GM18520 (cell line): Measurements from ENCODE around the gene CGREF1.
"Not testable (repeated sequence)": the region's sequence is repeated elsewhere in the genome, so short reads cannot be mapped to it uniquely, and the experiment has no call there.

Experiments used
- ATAC-seq: cut with Tn5 transposase; IDR thresholded peaks from one replicate; pipeline ENCODE4 v1.9.1; 2021; ENCODE audit not compliant: unreplicated experiment

The CGREF1 gene

GRCh38 chr2:27115519-27115918, 3.4 kb downstream of the CGREF1 start:
- no peak for ATAC-seq

DNA sequence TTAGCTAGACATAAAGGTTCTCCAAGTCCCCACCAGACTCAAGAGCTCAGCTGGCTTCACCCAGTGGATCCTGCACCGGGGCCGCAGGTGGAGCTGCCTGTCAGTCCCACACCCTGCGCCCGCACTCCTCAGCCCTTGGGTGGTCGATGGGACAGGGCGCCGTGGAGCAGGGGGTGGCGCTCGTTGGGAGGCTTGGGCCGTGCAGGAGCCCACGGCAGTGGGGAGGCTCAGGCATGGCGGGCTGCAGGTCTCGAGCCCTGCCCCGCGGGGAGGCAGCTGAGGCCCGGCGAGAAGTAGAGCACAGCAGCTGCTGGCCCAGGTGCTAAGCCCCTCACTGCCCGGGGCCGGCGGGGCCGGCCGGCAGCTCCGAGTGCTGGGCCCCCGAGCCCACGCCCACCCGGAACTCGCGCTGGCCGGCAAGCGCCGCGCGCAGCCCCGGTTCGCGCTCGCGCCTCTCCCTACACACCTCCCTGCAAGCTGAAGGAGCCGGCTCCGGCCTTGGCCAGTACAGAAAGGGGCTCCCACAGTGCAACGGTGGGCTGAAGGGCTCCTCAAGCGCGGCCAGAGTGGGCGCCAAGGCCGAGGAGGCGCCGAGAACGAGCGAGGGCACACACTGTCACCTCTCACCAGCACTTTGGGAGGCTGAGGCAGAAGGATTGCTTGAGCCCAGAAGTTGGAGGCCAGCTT, 7.4 kb downstream of the CGREF1 start:
- ATAC-seq, result not testable (repeated sequence)

DNA sequence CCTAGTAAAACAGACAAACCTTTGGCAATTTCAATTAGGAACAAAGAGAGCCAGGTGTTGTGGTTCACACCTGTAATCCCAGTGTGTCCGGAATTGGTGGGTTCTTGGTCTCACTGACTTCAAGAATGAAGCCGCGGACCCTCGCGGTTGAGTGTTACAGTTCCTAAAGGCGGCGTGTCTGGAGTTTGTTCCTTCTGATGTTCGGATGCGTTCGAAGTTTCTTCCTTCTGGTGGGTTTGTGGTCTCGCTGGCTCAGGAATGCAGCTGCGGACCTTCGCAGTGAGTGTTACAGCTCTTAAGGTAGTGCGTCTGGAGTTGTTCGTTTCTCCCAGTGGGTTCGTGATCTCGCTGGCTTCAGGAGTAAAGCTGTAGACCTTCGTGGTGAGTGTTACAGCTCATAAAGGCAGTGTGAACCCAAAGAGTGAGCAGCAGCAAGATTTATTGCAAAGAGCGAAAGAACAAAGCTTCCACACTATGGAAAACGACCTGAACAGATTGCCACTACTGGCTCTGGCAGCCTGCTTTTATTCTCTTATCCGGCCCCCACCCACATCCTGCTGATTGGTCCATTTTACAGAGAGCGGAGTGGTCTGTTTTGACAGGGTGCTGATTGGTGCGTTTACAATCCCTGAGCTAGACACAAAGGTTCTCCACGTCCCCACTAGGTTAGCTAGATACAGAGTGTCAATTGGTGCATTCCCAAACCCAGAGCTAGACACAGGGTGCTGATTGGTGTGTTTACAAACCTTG, 8.2 kb downstream of the CGREF1 start:
- not testable (repeated sequence) for ATAC-seq

GRCh38 chr2:27109083-27109482, 9.8 kb downstream of the CGREF1 start:
- no peak for ATAC-seq

DNA sequence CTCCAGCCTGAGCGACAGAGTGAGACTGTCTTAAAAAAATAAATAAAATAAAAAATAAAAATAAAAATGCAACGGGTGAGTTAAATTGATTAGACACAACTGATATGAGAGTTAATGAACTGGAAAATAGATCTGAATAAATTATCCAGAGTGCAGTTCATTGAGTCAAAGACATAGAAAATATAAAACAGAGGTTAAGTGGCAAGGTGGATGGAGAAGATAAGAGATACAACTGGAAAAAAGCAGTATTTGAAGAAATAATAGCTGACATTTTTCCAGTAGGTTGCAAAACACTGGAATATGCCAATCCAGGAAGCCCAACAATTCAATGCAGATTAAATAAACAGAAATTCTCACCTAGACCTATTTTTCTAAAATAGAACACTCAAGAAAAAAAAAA, 10.7 kb downstream of the CGREF1 start:
- no peak for ATAC-seq

DNA sequence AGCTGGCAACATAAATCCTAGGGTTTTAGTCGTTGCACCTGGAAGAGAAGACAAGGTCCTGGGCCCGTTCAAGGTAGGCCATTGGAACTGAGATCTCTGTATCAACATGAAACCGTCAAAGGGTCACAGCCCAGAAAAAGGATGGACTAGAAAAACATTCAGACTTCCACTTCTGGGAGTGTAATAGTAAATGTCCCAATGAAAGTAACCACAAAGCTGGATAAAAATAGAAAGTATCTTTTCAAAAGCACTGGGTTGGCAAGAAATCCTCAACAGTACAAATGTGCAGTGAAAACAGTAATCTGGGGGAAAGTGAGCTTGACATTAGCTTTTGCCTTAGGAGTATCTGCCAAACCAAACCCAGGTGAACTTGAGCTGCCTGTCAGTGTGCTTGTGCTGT, 12.9 kb downstream of the CGREF1 start:
- ATAC-seq, result no peak

GRCh38 chr2:27102329-27102728, 16.6 kb downstream of the CGREF1 start:
- ATAC-seq, result no peak

- no peak for ATAC-seq
These were observed 18.9 kb downstream of the CGREF1 start for GRCh38 chr2:27100036-27100435.

DNA sequence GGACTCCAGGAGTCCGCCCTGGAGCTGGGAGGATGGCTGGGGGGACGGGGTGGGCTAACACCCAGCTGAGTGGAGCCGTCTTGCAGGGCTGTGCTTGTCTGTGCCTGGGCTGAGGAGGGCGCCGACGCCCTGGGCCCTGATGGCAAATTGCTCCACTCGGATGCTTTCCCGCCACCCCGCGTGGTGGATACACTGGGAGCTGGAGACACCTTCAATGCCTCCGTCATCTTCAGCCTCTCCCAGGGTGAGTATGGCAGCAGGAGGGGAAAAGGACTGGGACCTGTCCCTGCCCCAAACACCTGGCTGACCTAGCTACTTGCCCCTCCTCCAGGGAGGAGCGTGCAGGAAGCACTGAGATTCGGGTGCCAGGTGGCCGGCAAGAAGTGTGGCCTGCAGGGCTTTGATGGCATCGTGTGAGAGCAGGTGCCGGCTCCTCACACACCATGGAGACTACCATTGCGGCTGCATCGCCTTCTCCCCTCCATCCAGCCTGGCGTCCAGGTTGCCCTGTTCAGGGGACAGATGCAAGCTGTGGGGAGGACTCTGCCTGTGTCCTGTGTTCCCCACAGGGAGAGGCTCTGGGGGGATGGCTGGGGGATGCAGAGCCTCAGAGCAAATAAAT, 19.5 kb downstream of the CGREF1 start:
- no peak for ATAC-seq

GRCh38 chr2:27097341-27097740, 21.6 kb downstream of the CGREF1 start:
- ATAC-seq, result no peak

GRCh38 chr2:27096748-27097297, 22.1 kb downstream of the CGREF1 start:
- ATAC-seq, result no peak

GRCh38 chr2:27095745-27096651, 22.9 kb downstream of the CGREF1 start:
- ATAC-seq, result no peak

DNA sequence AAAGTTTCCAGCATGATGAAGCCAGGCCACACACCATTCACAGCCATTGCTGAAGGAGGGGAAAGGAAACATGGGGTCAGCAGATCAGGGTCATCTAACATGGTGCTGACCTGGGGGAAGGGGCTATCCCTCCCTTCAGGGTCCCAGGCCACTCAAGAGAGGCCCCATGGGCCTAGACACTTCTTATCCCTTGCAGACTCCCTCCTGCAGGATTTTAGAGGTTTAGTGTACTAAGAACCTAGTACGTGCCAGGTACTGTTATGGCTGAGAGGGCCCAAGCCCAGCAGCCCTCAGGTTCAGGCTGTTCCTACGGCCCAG, 23.5 kb downstream of the CGREF1 start:
- no peak for ATAC-seq

DNA sequence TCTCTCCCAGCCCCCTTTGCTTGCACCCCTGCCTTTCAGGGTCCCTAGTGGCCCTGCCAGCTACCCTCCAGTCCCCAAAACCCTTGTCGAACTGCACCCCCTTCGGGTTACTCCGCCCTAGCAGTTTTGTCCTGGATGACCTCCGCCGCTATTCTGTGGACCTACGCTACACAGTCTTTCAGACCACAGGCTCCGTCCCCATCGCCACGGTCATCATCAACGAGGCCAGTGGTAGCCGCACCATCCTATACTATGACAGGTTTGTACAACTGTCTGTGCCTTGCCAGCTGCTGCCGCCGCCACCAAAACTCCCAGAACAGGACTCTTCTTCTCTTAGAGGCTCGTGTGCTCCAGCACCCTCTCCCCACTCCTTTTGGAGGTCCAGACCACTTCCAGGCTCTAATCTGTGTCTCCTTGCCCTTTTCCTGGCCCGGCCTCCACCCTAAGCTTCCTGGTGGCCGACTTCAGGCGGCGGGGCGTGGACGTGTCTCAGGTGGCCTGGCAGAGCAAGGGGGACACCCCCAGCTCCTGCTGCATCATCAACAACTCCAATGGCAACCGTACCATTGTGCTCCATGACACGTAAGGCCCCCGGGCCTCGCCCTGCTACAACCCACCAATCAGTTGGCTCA, 24.5 kb downstream of the CGREF1 start:
- ATAC-seq, result no peak

DNA sequence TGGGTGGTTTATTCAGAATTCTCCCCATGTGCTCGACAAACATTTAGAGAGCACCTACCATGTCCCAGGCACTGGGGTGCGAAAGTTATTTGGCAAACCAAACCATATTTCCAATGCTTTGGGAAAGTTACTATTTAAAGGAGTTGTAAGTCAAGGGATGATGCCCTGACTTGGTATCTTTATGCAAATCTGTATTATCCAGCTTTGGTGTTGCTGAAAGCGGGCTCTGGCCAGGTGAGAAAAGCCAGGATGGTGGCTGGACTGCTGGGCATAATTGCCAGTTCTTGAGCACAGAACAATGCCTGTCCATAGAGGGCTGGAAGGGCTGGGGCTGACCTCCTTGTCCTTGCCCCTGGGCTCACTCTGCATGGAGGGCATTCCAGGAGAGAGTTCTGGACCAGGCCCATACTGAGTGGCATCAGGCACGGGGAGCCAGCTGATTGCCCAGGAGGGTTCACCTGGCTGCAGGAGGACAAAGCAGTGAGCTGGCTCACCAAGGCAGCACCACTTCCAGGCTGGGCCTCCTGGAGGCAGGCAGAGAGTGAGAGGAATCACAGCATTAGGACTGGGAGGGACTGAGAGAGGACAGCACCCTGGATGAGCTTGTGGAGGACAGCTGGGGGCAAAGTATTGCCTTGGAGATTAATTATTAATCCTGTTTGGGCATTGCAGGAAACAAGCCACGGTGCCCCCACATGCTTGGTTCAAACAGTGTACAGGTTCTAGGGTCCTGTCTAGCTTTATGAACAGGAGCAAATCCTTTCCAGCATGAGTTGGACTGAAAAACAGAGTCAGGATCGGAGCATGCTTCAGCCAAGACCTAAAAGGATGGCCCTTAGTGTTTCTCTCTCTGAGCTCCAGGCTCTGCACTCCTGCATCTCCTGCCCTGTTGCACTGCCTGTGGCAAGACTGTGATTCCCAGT, 25.2 kb downstream of the CGREF1 start:
- ATAC-seq, result no peak

DNA sequence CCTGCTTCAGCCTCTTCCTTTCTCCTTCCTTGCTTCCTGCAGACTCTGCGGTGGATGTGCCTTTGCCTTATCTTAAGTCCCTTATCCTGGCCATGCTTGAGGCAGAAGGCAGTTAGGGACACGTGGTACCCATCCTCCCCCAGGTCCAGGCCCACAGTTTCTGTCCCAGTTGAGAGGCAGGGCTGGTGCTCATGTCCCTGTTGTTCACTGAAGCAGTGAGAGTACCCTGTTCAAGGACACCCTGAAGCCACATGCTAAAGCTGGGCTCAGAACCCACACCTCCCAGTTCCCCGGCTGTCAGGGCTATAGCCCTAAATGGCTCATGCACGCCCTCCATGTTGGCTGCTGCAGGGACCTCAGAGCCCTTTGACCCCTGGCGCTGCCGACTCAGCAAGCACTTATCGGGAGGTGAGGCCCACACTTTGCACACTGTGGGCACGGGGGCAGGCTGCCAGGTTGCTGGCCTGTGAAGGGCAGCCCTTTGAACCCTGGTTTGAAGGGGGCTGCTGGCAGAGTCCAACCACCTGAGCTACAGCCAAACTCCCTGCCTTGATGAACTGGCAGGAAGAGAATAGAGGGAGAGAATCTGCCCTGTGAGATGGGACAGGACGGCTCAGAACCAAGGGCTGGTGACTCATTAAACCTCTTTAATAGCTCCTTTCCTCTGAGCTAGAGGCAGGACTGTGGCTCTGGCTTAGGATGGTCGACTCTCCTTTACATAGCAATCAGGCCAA, 26.1 kb downstream of the CGREF1 start:
- ATAC-seq, result no peak

GRCh38 chr2:27091746-27092695, 26.9 kb downstream of the CGREF1 start:
- no peak for ATAC-seq
